Lower leg skin (tissue), 4 donors: Measurements from ENCODE around the gene RERE. TPM values are rescaled to one million over a fixed set of nuclear protein-coding genes. Genes with fewer than 3 reads are reported as not detected.

ENCODE experiments used
- DNase-seq, 2 donors: peaks; one replicate each; pipeline ENCODE4 v3.0.0-alpha.2; 2019; ENCODE audit warnings: low spot score in 2 of 2
- H3K4me3 ChIP-seq: fragments of 200-600 bp; sonication (generic); 2 replicates; pipeline ENCODE4 v1.5.1; 2017; ENCODE audit warnings: mild to moderate bottlenecking, low read depth; ENCODE audit not compliant: poor library complexity, severe bottlenecking
- CTCF ChIP-seq, 3 donors: fragments of 450-650 bp; IDR thresholded peaks; one replicate each; pipeline ENCODE4 v1.5.1; 2016; ENCODE audit warnings: antibody characterized with exemption in 3 of 3, mild to moderate bottlenecking in 3 of 3, moderate library complexity in 2 of 3
- POLR2A ChIP-seq, 2 donors: fragments of 450-650 bp; IDR thresholded peaks; one replicate each; pipeline ENCODE4 v1.6.1; 2016 to 2017; ENCODE audit warnings: antibody characterized with exemption in 2 of 2, mild to moderate bottlenecking in 1 of 2, moderate library complexity in 1 of 2
- WGBS, 2 donors: methylation state at CpG; one replicate each; pipeline ENCODE4 v1.1.5; 2018; 5-methylcytosine and 5-hydroxymethylcytosine counted together
- intact Hi-C: fragments of 100-400 bp; cut with DNase I; formaldehyde crosslinking; loops from one replicate; pipeline ENCODE4 v1.15.0; 2023; ENCODE audit warnings: low total_unique reads
- total RNA-seq, 4 donors: library from RNA; depleted of rRNA; stranded (reverse); fragments of >200 nt; gene quantifications; one replicate each; pipeline ENCODE4 v1.1.0, GENCODE V29; 2016

RERE gene
- total RNA-seq, 4 donors from 2014 or later: 41.0 to 84.9 (median 76.8) TPM

GRCh38 chr1:8641377-8641997 lies 176.0 kb downstream of the RERE start:
- H3K4me3 ChIP-seq: no peak overlapping the region
- intact Hi-C loops: no loop called here
- no peak for DNase-seq
- no peak for TF ChIP-seq CTCF (IDR thresholded peaks at IDR 0.05)
- TF ChIP-seq POLR2A (IDR thresholded peaks at IDR 0.05): no peak
- 71 to 79% methylated on average over 3 of the region's 3 CpGs for WGBS, 2 donors

GRCh38 chr1:8640950-8641349 lies 176.5 kb downstream of the RERE start:
- intact Hi-C loops: no loop called here
- H3K4me3 ChIP-seq: no peak overlapping the region
- 54 to 63% methylated on average over 1 of the region's 1 CpG for WGBS, 2 donors
- no peak for DNase-seq
- TF ChIP-seq POLR2A (IDR thresholded peaks at IDR 0.05) (no peak), CTCF (IDR thresholded peaks at IDR 0.05) (no peak)

GRCh38 chr1:8639148-8639547 lies 178.3 kb downstream of the RERE start:
- intact Hi-C loops: no loop called here
- no peak overlapping the region for H3K4me3 ChIP-seq
- no peak for DNase-seq
- TF ChIP-seq CTCF (IDR thresholded peaks at IDR 0.05): no peak
- TF ChIP-seq POLR2A (IDR thresholded peaks at IDR 0.05): no peak
- WGBS, 2 donors: 95% methylated on average over 5 of the region's 5 CpGs

- TF ChIP-seq POLR2A (IDR thresholded peaks at IDR 0.05): no peak
- TF ChIP-seq CTCF (IDR thresholded peaks at IDR 0.05): no peak
- no peak overlapping the region for H3K4me3 ChIP-seq
- intact Hi-C loops: no loop called here
- 90 to 94% methylated on average over 5 of the region's 5 CpGs for WGBS, 2 donors
- no peak for DNase-seq
Observed at GRCh38 chr1:8633741-8634501, 183.5 kb downstream of the RERE start.

GRCh38 chr1:8632102-8632501 lies 185.3 kb downstream of the RERE start:
- no peak for DNase-seq
- no peak for TF ChIP-seq CTCF (IDR thresholded peaks at IDR 0.05)
- no peak overlapping the region for H3K4me3 ChIP-seq
- intact Hi-C loops: no loop called here
- 86 to 87% methylated on average over 4 of the region's 4 CpGs for WGBS, 2 donors
